SK-N-MC (cell line): ENCODE measurements around the gene LRMDA.

ENCODE experiments used
- EZH2 ChIP-seq: fragments of 200-600 bp; sonication (generic); IDR thresholded peaks from one replicate; pipeline ENCODE4 v1.6.1; 2017; ENCODE audit warnings: antibody characterized with exemption
- POLR2AphosphoS5 ChIP-seq: IDR thresholded peaks from 2 replicates; pipeline ENCODE4 v1.6.1; 2012; ENCODE audit warnings: mild to moderate bottlenecking, low read depth, low read length, borderline replicate concordance

- TF ChIP-seq EZH2 (no peak), POLR2AphosphoS5 (no peak)
These were observed 208.3 kb downstream of the LRMDA start for GRCh38 chr10:75639736-75640135.
